Naive thymus-derived CD4-positive, alpha-beta T cell (primary cell): ENCODE measurements around the gene CCT2. TPM values are rescaled to one million over a fixed set of nuclear protein-coding genes. Genes with fewer than 3 reads are reported as not detected.

ENCODE experiments used
- ATAC-seq: fragments of 150-1000 bp; cut with Tn5 transposase; 2 replicates; pipeline ENCODE4 v1.10.0; 2021; ENCODE audit warnings: mild to moderate bottlenecking, moderate library complexity
- CTCF ChIA-PET: fragments of 350-600 bp; sonication (Branson Sonifier 250); formaldehyde crosslinking; loops from one replicate; lab custom pipeline; 2021; ENCODE audit warnings: antibody characterized with exemption; lab: Charles Lee
- POLR2A ChIA-PET: fragments of 350-600 bp; sonication (Branson Sonifier 250); formaldehyde crosslinking; loops from one replicate; lab custom pipeline; 2021; ENCODE audit warnings: antibody characterized with exemption, inconsistent platforms; lab: Charles Lee
- DNase-seq, 9 donors: peaks; one replicate each; pipeline versions ENCODE4 v3.0.0 to v3.0.0-alpha.2; 2020 to 2022; ENCODE audit warnings: mixed read lengths in 1 of 9
- H3K27ac ChIP-seq: one replicate; pipeline ENCODE4 v1.7.0; 2013; ENCODE audit warnings: mild to moderate bottlenecking, low read depth, low read length, moderate library complexity
- H3K27me3 ChIP-seq, 2 donors: one replicate each; pipeline ENCODE4 v1.7.0; 2013; ENCODE audit warnings: low read length in 2 of 2, mild to moderate bottlenecking in 2 of 2, moderate library complexity in 2 of 2; ENCODE audit not compliant: control insufficient read depth in 2 of 2, insufficient read depth in 2 of 2
- H3K36me3 ChIP-seq, 3 experiments: 1 replicate in 2 of 3; 2 replicates in 1 of 3; pipeline ENCODE4 v1.7.0; 2013; ENCODE audit warnings: low read length in 3 of 3, mild to moderate bottlenecking in 3 of 3, moderate library complexity in 1 of 3; ENCODE audit not compliant: insufficient read depth in 3 of 3, control insufficient read depth in 2 of 3
- H3K4me1 ChIP-seq, 2 donors: one replicate each; pipeline ENCODE4 v1.7.0; 2013; ENCODE audit warnings: low read length in 2 of 2, mild to moderate bottlenecking in 2 of 2, moderate library complexity in 1 of 2; ENCODE audit not compliant: control insufficient read depth in 2 of 2, insufficient read depth in 2 of 2
- H3K4me3 ChIP-seq: 2 replicates; pipeline ENCODE4 v1.7.0; 2013; ENCODE audit warnings: mild to moderate bottlenecking, low read length
- H3K9me3 ChIP-seq, 3 experiments: 1 replicate in 2 of 3; 2 replicates in 1 of 3; pipeline ENCODE4 v1.7.0; 2013; ENCODE audit warnings: low read length in 3 of 3; ENCODE audit not compliant: control insufficient read depth in 2 of 3
- H3K27ac Mint-ChIP-seq, 9 donors: one replicate each; pipeline ENCODE4 v1.8.0; 2020 to 2022; ENCODE audit warnings: mixed read lengths in 9 of 9, mild to moderate bottlenecking in 8 of 9, moderate library complexity in 5 of 9, inconsistent platforms in 2 of 9
- H3K27me3 Mint-ChIP-seq, 5 donors: one replicate each; pipeline ENCODE4 v1.8.0; 2021 to 2022; ENCODE audit warnings: mixed read lengths in 5 of 5, mild to moderate bottlenecking in 1 of 5
- H3K36me3 Mint-ChIP-seq, 5 donors: one replicate each; pipeline ENCODE4 v1.8.0; 2020 to 2022; ENCODE audit warnings: mixed read lengths in 5 of 5, mild to moderate bottlenecking in 3 of 5, inconsistent platforms in 1 of 5
- H3K4me1 Mint-ChIP-seq, 7 donors: one replicate each; pipeline ENCODE4 v1.8.0; 2020 to 2022; ENCODE audit warnings: mixed read lengths in 7 of 7, mild to moderate bottlenecking in 3 of 7, inconsistent platforms in 1 of 7
- H3K4me3 Mint-ChIP-seq, 10 donors: one replicate each; pipeline ENCODE4 v1.8.0; 2020 to 2022; ENCODE audit warnings: mild to moderate bottlenecking in 10 of 10, mixed read lengths in 10 of 10, moderate library complexity in 6 of 10, inconsistent platforms in 2 of 10
- H3K9me3 Mint-ChIP-seq, 11 donors: one replicate each; pipeline ENCODE4 v1.8.0; 2020 to 2022; ENCODE audit warnings: mixed read lengths in 11 of 11, mild to moderate bottlenecking in 4 of 11, inconsistent platforms in 1 of 11, moderate library complexity in 1 of 11
- intact Hi-C, 2 donors: fragments of 100-400 bp; cut with micrococcal nuclease; formaldehyde crosslinking; loops; one replicate each; pipeline ENCODE4 v1.15.1; 2023
- polyA plus RNA-seq, 2 donors: library from polyadenylated mRNA; unstranded; fragments of 300-500 nt; fragmentation: Illumina TruSeq; gene quantifications; one replicate each; pipeline ENCODE4 v1.2.3, GENCODE V29; 2021
- total RNA-seq, 6 experiments: library from RNA in 5 of 6; stranded (reverse) in 5 of 6; gene quantifications; 1 replicate in 5 of 6; 2 replicates in 1 of 6; pipeline ENCODE4 v1.2.3 and lab custom pipeline; 2021 to 2026

Gene CCT2
- total and polyA plus RNA-seq, 7 experiments from 2014 or later = 106 to 200 (median 156) TPM

DNA sequence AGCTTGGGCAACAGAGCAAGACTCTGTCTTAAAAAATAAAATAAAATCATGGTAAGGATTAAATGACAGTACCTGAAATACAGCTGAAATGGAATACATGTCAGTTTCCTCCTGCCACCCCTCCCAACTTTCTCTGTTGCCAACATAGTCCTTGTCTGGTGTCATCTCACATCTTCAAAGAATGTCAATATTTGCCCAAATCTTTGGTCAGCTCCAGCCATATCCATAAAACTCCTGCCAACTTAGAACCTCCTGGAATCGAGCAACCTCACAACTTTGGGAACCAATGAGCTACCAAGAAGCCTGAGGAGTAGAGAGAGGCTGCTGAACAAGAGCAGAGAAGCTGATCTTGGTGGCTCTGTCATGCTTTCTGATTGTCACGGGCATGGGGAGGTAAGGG, 36.3 kb downstream of the CCT2 start:
- Histone ChIP-seq H3K27me3 (no peaks in the 10 kb centered on the region), H3K4me3 (no peak overlapping the region), H3K36me3 (no peaks in the 10 kb centered on the region), H3K9me3 (no peaks in the 10 kb centered on the region), H3K27ac (no peak overlapping the region), H3K4me1 (no peaks in the 10 kb centered on the region)
- H3K9me3 Mint-ChIP-seq = peaks cover 0 to 2% (median 0%) of the 10 kb centered on the region in 11 donors
- H3K4me1 Mint-ChIP-seq = no peaks in the 10 kb centered on the region
- intact Hi-C loops = no loop called here
- POLR2A ChIA-PET = no interaction called here
- H3K27ac Mint-ChIP-seq = no peak overlapping the region
- no peaks in the 10 kb centered on the region for H3K36me3 Mint-ChIP-seq
- DNase-seq (no peak), ATAC-seq (no peak)
- CTCF ChIA-PET = no interaction called here
- H3K27me3 Mint-ChIP-seq = peaks cover 10 to 25% (median 14%) of the 10 kb centered on the region in 5 donors
- no peak overlapping the region for H3K4me3 Mint-ChIP-seq

DNA sequence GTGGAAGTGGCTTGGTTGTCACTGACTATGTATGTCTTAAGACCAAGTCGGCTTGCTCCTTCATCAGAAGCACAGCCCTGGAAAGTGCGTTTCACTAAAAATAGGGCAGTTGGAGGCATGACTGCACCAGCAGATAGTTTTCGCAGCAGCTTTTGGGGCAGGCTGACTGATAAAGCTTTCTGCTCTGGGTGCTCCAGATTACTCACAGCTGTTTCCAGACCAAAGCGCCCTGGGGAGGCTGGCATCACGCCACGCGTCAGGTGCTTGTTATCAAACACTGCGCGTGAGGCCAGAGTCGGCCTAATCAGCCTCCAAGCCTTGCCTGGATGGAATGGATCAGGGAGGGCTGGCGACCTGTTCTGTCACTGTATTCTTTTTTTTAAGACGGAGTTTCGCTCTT, 38.7 kb downstream of the CCT2 start:
- peaks cover 6 to 11% (median 8%) of the 10 kb centered on the region in 5 donors for H3K27me3 Mint-ChIP-seq
- Histone ChIP-seq H3K9me3 (no peaks in the 10 kb centered on the region), H3K27ac (no peak overlapping the region), H3K27me3 (no peaks in the 10 kb centered on the region), H3K4me3 (no peak overlapping the region), H3K36me3 (no peaks in the 10 kb centered on the region), H3K4me1 (no peaks in the 10 kb centered on the region)
- no peaks in the 10 kb centered on the region for H3K36me3 Mint-ChIP-seq
- no peak overlapping the region for H3K4me3 Mint-ChIP-seq
- ChIA-PET POLR2A (no interaction called here), CTCF (no interaction called here)
- intact Hi-C loops = no loop called here
- DNase-seq (no peak), ATAC-seq (no peak)
- no peaks in the 10 kb centered on the region for H3K9me3 Mint-ChIP-seq
- no peak overlapping the region for H3K27ac Mint-ChIP-seq
- no peaks in the 10 kb centered on the region for H3K4me1 Mint-ChIP-seq

GRCh38 chr12:69627501-69627900, 42.2 kb downstream of the CCT2 start:
- Histone ChIP-seq H3K4me1 (no peaks in the 10 kb centered on the region), H3K27me3 (no peaks in the 10 kb centered on the region), H3K9me3 (no peaks in the 10 kb centered on the region), H3K4me3 (no peak overlapping the region), H3K36me3 (no peaks in the 10 kb centered on the region), H3K27ac (no peak overlapping the region)
- Mint-ChIP-seq H3K9me3 (peaks cover 0 to 2% (median 0%) of the 10 kb centered on the region in 11 donors), H3K4me1 (peaks cover 0 to 5% (median 0%) of the 10 kb centered on the region in 7 donors), H3K4me3 (no peak overlapping the region), H3K36me3 (no peaks in the 10 kb centered on the region), H3K27ac (no peak overlapping the region), H3K27me3 (peaks cover 0 to 2% (median 0%) of the 10 kb centered on the region in 5 donors)
- intact Hi-C loops = no loop called here
- ChIA-PET CTCF (no interaction called here), POLR2A (no interaction called here)
- ATAC-seq = no peak
- DNase-seq = no peak

DNA sequence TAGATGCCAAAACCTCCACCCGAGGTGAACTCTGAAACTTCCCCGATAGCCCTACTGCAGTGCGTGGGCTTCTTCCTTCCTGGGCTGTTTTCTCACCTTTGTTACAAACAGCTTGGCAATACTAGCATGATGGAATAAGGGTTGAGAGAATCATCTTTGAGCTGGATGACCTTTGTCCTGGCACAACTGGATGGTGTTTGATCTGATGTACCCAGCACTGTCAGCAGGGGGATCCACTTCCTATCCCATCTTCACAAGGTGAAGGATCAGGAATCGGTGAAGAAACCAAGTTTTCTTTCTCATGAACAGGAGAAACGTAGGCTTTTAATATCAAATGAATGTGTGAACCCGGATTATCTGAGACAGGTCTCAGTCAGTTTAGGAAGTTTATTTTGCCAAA, 44.9 kb downstream of the CCT2 start:
- DNase-seq (no peak), ATAC-seq (no peak)
- POLR2A ChIA-PET = no interaction called here
- intact Hi-C loops = no loop called here
- H3K27me3 ChIP-seq = no peaks in the 10 kb centered on the region
- no peaks in the 10 kb centered on the region for H3K36me3 ChIP-seq
- no peaks in the 10 kb centered on the region for H3K9me3 ChIP-seq
- no peaks in the 10 kb centered on the region for H3K4me1 ChIP-seq
- no peak overlapping the region for H3K4me3 ChIP-seq
- no peak overlapping the region for H3K4me3 Mint-ChIP-seq
- H3K27me3 Mint-ChIP-seq = no peaks in the 10 kb centered on the region
- CTCF ChIA-PET = interaction anchor here (1.4 kb wide), 1 partner anchor 10 kb away, joined by 6 read pairs; no protein-coding TSS in a partner anchor
- H3K27ac Mint-ChIP-seq = no peak overlapping the region
- H3K36me3 Mint-ChIP-seq = no peaks in the 10 kb centered on the region
- peaks cover 0 to 5% (median 0%) of the 10 kb centered on the region in 7 donors for H3K4me1 Mint-ChIP-seq
- H3K9me3 Mint-ChIP-seq = peaks cover 0 to 2% (median 0%) of the 10 kb centered on the region in 11 donors
- H3K27ac ChIP-seq = no peak overlapping the region

- Mint-ChIP-seq H3K4me3 (no peak overlapping the region), H3K36me3 (no peaks in the 10 kb centered on the region), H3K4me1 (peaks cover 0 to 5% (median 0%) of the 10 kb centered on the region in 7 donors), H3K9me3 (peaks cover 0 to 2% (median 0%) of the 10 kb centered on the region in 11 donors), H3K27me3 (no peaks in the 10 kb centered on the region), H3K27ac (no peak overlapping the region)
- Histone ChIP-seq H3K27ac (no peak overlapping the region), H3K27me3 (no peaks in the 10 kb centered on the region), H3K36me3 (no peaks in the 10 kb centered on the region), H3K9me3 (no peaks in the 10 kb centered on the region), H3K4me1 (no peaks in the 10 kb centered on the region), H3K4me3 (no peak overlapping the region)
- DNase-seq = no peak
- ChIA-PET CTCF (no interaction called here), POLR2A (no interaction called here)
- intact Hi-C loops = no loop called here
- no peak for ATAC-seq
These were observed 47.8 kb downstream of the CCT2 start for GRCh38 chr12:69633061-69633460.

DNA sequence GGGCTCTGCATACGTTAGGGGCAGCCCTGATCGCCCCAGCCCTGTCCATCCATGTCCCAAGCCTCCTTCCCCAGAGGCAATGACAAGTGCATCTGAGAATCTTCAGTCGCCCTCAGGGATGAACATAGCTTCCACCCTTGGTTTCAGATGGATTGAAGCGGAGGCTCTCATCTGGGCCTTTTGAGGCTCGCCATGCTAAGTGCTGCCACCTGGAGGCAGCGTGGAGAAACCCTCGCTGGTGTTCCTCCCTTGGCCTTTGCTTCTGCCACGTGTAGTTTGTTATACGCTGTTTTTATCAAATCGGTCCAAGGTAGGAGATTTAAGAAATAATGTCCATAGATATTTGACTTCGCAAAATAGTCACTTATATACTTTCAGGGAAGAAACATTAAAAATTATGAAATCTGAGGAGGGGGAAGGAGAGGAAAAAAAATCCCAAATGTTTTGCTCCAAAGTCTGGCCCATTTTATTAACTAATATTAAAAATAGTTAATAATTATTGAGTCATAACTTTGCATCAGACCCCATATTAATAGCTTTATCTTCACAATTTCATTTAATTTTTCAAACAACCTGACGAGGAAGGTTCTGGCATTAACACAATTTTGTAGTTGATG, 54.2 kb downstream of the CCT2 start:
- Mint-ChIP-seq H3K27ac (no peak overlapping the region), H3K27me3 (peaks cover 0 to 4% (median 0%) of the 10 kb centered on the region in 5 donors), H3K4me3 (no peak overlapping the region), H3K9me3 (no peaks in the 10 kb centered on the region), H3K36me3 (no peaks in the 10 kb centered on the region), H3K4me1 (no peaks in the 10 kb centered on the region)
- no peaks in the 10 kb centered on the region for H3K4me1 ChIP-seq
- intact Hi-C loops = loop anchor here (1.0 to 2.0 kb wide), 4 partner anchors 55 to 485 kb away; partner anchors contain the start of gene CCT2 (in 1 of the 2)
- H3K36me3 ChIP-seq = no peaks in the 10 kb centered on the region
- ChIA-PET CTCF (interaction anchor here (0.6 to 2.9 kb wide), 7 partner anchors 9 to 485 kb away, joined by 3 to 9 read pairs (median 6); no protein-coding TSS in a partner anchor), POLR2A (no interaction called here)
- H3K27me3 ChIP-seq = no peaks in the 10 kb centered on the region
- H3K9me3 ChIP-seq = no peaks in the 10 kb centered on the region
- H3K27ac ChIP-seq = no peak overlapping the region
- no peak overlapping the region for H3K4me3 ChIP-seq
- ATAC-seq (peak; percentile 77), DNase-seq (peak; percentile 10 to 56 (median 47))

DNA sequence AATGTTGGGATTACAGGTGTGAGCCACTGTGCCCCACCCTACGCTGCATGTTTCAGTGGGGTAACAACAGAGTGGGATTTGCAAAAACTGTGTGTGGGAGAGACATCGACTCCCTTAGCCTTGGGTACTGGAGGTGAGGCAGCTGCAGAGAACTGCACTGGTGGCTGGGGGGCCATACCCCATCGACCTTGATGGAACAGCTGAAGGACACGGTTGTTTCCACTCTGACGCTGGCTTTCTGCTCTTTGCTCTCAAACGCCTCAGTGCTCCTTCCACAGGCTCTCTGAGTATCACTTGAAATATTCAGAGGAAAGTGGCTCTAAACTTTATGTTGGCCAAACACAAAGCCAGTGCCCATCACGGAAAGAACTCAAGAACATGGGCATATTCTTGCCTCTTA, 56.3 kb downstream of the CCT2 start:
- DNase-seq (no peak), ATAC-seq (no peak)
- peaks cover 0 to 4% (median 0%) of the 10 kb centered on the region in 5 donors for H3K27me3 Mint-ChIP-seq
- H3K27ac Mint-ChIP-seq = no peak overlapping the region
- H3K27ac ChIP-seq = no peak overlapping the region
- H3K36me3 Mint-ChIP-seq = no peaks in the 10 kb centered on the region
- ChIA-PET CTCF (interaction anchor here (0.6 kb wide), 1 partner anchor 316 kb away, joined by 3 read pairs; no protein-coding TSS in a partner anchor), POLR2A (no interaction called here)
- no peaks in the 10 kb centered on the region for H3K4me1 Mint-ChIP-seq
- no peak overlapping the region for H3K4me3 ChIP-seq
- H3K4me1 ChIP-seq = no peaks in the 10 kb centered on the region
- H3K27me3 ChIP-seq = no peaks in the 10 kb centered on the region
- H3K9me3 Mint-ChIP-seq = no peaks in the 10 kb centered on the region
- intact Hi-C loops = no loop called here
- H3K4me3 Mint-ChIP-seq = no peak overlapping the region
- H3K9me3 ChIP-seq = no peaks in the 10 kb centered on the region
- H3K36me3 ChIP-seq = no peaks in the 10 kb centered on the region
